Stimulated activated CD8-positive, alpha-beta memory T cell treated with anti-CD3 and anti-CD28 coated beads, Interleukin-7, amount 100 ng/mL, for 1 hour (primary cell): ENCODE data around the gene VAMP1.
"Not testable (repeated sequence)": the region's sequence is repeated elsewhere in the genome, so short reads cannot be mapped to it uniquely, and the experiment has no call there.

ENCODE experiments used
- DNase-seq, 2 donors: peaks; one replicate each; pipeline ENCODE4 v3.0.0-alpha.2; 2020; ENCODE audit warnings: low read depth in 2 of 2

Gene VAMP1

GRCh38 chr12:6469609-6470374 lies 685 bp downstream of the VAMP1 start:
- no peak for DNase-seq

- no peak for DNase-seq
These were observed 1.4 kb downstream of the VAMP1 start for GRCh38 chr12:6469092-6469491.

- DNase-seq = no peak
These were observed 2.2 kb downstream of the VAMP1 start for GRCh38 chr12:6468283-6468575.

- DNase-seq = not testable (repeated sequence)
These were observed 2.8 kb downstream of the VAMP1 start for GRCh38 chr12:6467571-6468282.

- not testable (repeated sequence) for DNase-seq
These were observed 3.7 kb downstream of the VAMP1 start for GRCh38 chr12:6466751-6467150.

- DNase-seq = no peak
These were observed 4.3 kb downstream of the VAMP1 start for GRCh38 chr12:6466184-6466573.

- no peak for DNase-seq
These were observed 4.9 kb downstream of the VAMP1 start for GRCh38 chr12:6465467-6466183.

GRCh38 chr12:6464531-6464930 lies 5.9 kb downstream of the VAMP1 start:
- no peak for DNase-seq

- DNase-seq = no peak
These were observed 6.6 kb downstream of the VAMP1 start for GRCh38 chr12:6463858-6464257.

GRCh38 chr12:6463216-6463615 lies 7.3 kb downstream of the VAMP1 start:
- no peak for DNase-seq

- no peak for DNase-seq
These were observed 8.1 kb downstream of the VAMP1 start for GRCh38 chr12:6462234-6462995.

- peak; percentile 60 to 65 for DNase-seq
These were observed 8.9 kb downstream of the VAMP1 start for GRCh38 chr12:6461401-6462233.

GRCh38 chr12:6460751-6461371 lies 9.6 kb downstream of the VAMP1 start:
- DNase-seq = no peak

- no peak for DNase-seq
These were observed 11.5 kb downstream of the VAMP1 start for GRCh38 chr12:6459004-6459337.

GRCh38 chr12:6458281-6459003 lies 12.0 kb downstream of the VAMP1 start:
- no peak for DNase-seq

- no peak for DNase-seq
These were observed 13.1 kb downstream of the VAMP1 start for GRCh38 chr12:6457220-6457945.

- no peak for DNase-seq
These were observed 17.4 kb downstream of the VAMP1 start for GRCh38 chr12:6452944-6453630.

GRCh38 chr12:6452245-6452943 lies 18.1 kb downstream of the VAMP1 start:
- no peak for DNase-seq
